Activated CD8-positive, alpha-beta memory T cell treated with anti-CD3 and anti-CD28 coated beads for 1 hour (primary cell): ENCODE data around the gene IGFN1.

ENCODE experiments used
- DNase-seq, 2 donors: peaks; one replicate each; pipeline ENCODE4 v3.0.0-alpha.2; 2020; ENCODE audit warnings: low read depth in 1 of 2; ENCODE audit errors: extremely low read depth in 1 of 2

IGFN1 gene

GRCh38 chr1:201261771-201262547 lies 71.3 kb downstream of the IGFN1 start:
- no peak for DNase-seq

- no peak for DNase-seq
Measured at GRCh38 chr1:201262963-201263608, 72.5 kb downstream of the IGFN1 start.

- DNase-seq, result no peak
Measured at GRCh38 chr1:201264072-201264471, 73.4 kb downstream of the IGFN1 start.

- DNase-seq, result no peak
Measured at GRCh38 chr1:201264554-201264953, 73.9 kb downstream of the IGFN1 start.

GRCh38 chr1:201265756-201266155 lies 75.1 kb downstream of the IGFN1 start:
- no peak for DNase-seq

GRCh38 chr1:201266276-201266675 lies 75.7 kb downstream of the IGFN1 start:
- DNase-seq, result no peak

- no peak for DNase-seq
Measured at GRCh38 chr1:201266774-201267173, 76.2 kb downstream of the IGFN1 start.

- no peak for DNase-seq
Measured at GRCh38 chr1:201267481-201268229, 77.0 kb downstream of the IGFN1 start.

GRCh38 chr1:201268604-201269151 lies 78.1 kb downstream of the IGFN1 start:
- no peak for DNase-seq

GRCh38 chr1:201269281-201269680 lies 78.7 kb downstream of the IGFN1 start:
- no peak for DNase-seq

GRCh38 chr1:201269900-201270410 lies 79.3 kb downstream of the IGFN1 start:
- no peak for DNase-seq

- no peak for DNase-seq
Measured at GRCh38 chr1:201270616-201271390, 80.2 kb downstream of the IGFN1 start.

GRCh38 chr1:201272799-201273198 lies 82.2 kb downstream of the IGFN1 start:
- no peak for DNase-seq

- DNase-seq, result no peak
Measured at GRCh38 chr1:201274616-201275252, 84.1 kb downstream of the IGFN1 start.

GRCh38 chr1:201275253-201275666 lies 84.6 kb downstream of the IGFN1 start:
- no peak for DNase-seq

GRCh38 chr1:201276891-201277290 lies 86.3 kb downstream of the IGFN1 start:
- no peak for DNase-seq

- DNase-seq, result no peak
Measured at GRCh38 chr1:201277441-201277840, 86.8 kb downstream of the IGFN1 start.
